K562 (cell line): ENCODE measurements around the gene VWA8.
"Not testable (repeated sequence)": the region's sequence is repeated elsewhere in the genome, so short reads cannot be mapped to it uniquely, and the experiment has no call there.

Experiments
- CREB1 ChIP-seq, 2 experiments: sonication (generic) in 1 of 2; formaldehyde crosslinking in 1 of 2; IDR thresholded peaks; 2 replicates each; pipeline versions ENCODE4 v1.6.1 to v1.8.0; 2012 to 2022; ENCODE audit warnings: inconsistent platforms in 1 of 2, mild to moderate bottlenecking in 1 of 2, missing genetic modification reagents in 1 of 2, moderate library complexity in 1 of 2
- CTCF ChIP-seq, 3 experiments: IDR thresholded peaks in 2 of 3; conservative IDR thresholded peaks in 1 of 3; 2 replicates each; pipeline ENCODE4 v1.5.1; 2011 to 2012; ENCODE audit warnings: low read length in 3 of 3, mild to moderate bottlenecking in 3 of 3, control low read depth in 2 of 3, improper control_type of control experiment in 1 of 3, inconsistent platforms in 1 of 3, low read depth in 1 of 3, mixed read lengths in 1 of 3, moderate library complexity in 1 of 3; ENCODE audit not compliant: insufficient read depth in 2 of 3
- DIDO1 ChIP-seq: fragments of 450-650 bp; IDR thresholded peaks from 2 replicates; pipeline ENCODE4 v1.6.1; 2016; ENCODE audit warnings: low read depth, missing biosample characterization, missing genetic modification characterization
- EZH2 ChIP-seq: IDR thresholded peaks from 2 replicates; pipeline ENCODE4 v1.6.1; 2012; ENCODE audit warnings: low read depth, mild to moderate bottlenecking, inconsistent platforms, low read length, borderline replicate concordance
- FOXO4 ChIP-seq: fragments of 450-650 bp; formaldehyde crosslinking; IDR thresholded peaks from 2 replicates; pipeline ENCODE4 v1.4.0; 2020; ENCODE audit warnings: mild to moderate bottlenecking, moderate library complexity
- KLF10 ChIP-seq: fragments of 250-450 bp; sonication (Bioruptor Pico); IDR thresholded peaks from 2 replicates; pipeline ENCODE4 v1.6.1; 2021; ENCODE audit warnings: matching md5 sums
- MLX ChIP-seq, 2 experiments: fragments of 450-650 bp in 1 of 2; sonication (generic) in 1 of 2; formaldehyde crosslinking; conservative IDR thresholded peaks; 2 replicates each; pipeline versions ENCODE4 v1.4.0 to v1.8.1; 2020 to 2022; ENCODE audit warnings: mild to moderate bottlenecking in 1 of 2, missing genetic modification reagents in 1 of 2
- POLR2A ChIP-seq: fragments of 450-650 bp; conservative IDR thresholded peaks from 2 replicates; pipeline ENCODE4 v1.6.1; 2016
- STAT5B ChIP-seq: fragments of 250-450 bp; sonication (Bioruptor Pico); IDR thresholded peaks from 2 replicates; pipeline ENCODE4 v1.8.0; 2021; ENCODE audit warnings: mild to moderate bottlenecking, inconsistent platforms
- TEAD2 ChIP-seq: fragments of 450-650 bp; IDR thresholded peaks from 2 replicates; pipeline ENCODE4 v1.6.1; 2016; ENCODE audit warnings: missing genetic modification characterization, control low read depth, missing compliant biosample characterization
- ZKSCAN3 ChIP-seq: fragments of 250-450 bp; sonication (Bioruptor Pico); IDR thresholded peaks from 2 replicates; pipeline ENCODE4 v1.4.0; 2020
- ZNF57 ChIP-seq: fragments of 450-650 bp; formaldehyde crosslinking; IDR thresholded peaks from 2 replicates; pipeline ENCODE4 v1.4.0; 2020; ENCODE audit warnings: mild to moderate bottlenecking, moderate library complexity

- not testable (repeated sequence) for TF ChIP-seq EZH2; STAT5B; TEAD2 (tag); FOXO4; CTCF (IDR thresholded peaks at IDR 0.05 in 2 of 3, conservative IDR thresholded peaks at IDR 0.05 in 1 of 3; ENCODE audit: insufficient read depth in 2 of 3, low read depth in 1 of 3, low read length in 3 of 3); ZNF57 (CRISPR knock-in tag); POLR2A; CREB1 (IDR thresholded peaks at IDR 0.05); CREB1 (CRISPR knock-in tag; IDR thresholded peaks at IDR 0.05); DIDO1 (tag); MLX (CRISPR knock-in tag; conservative IDR thresholded peaks at IDR 0.05); ZKSCAN3 (CRISPR knock-in tag); KLF10
These were observed 11.8 kb downstream of the VWA8 start for GRCh38 chr13:41949104-41949503.
